ENCODE data around the gene ZNF296.

- TF ChIP-seq, protein P1, sequence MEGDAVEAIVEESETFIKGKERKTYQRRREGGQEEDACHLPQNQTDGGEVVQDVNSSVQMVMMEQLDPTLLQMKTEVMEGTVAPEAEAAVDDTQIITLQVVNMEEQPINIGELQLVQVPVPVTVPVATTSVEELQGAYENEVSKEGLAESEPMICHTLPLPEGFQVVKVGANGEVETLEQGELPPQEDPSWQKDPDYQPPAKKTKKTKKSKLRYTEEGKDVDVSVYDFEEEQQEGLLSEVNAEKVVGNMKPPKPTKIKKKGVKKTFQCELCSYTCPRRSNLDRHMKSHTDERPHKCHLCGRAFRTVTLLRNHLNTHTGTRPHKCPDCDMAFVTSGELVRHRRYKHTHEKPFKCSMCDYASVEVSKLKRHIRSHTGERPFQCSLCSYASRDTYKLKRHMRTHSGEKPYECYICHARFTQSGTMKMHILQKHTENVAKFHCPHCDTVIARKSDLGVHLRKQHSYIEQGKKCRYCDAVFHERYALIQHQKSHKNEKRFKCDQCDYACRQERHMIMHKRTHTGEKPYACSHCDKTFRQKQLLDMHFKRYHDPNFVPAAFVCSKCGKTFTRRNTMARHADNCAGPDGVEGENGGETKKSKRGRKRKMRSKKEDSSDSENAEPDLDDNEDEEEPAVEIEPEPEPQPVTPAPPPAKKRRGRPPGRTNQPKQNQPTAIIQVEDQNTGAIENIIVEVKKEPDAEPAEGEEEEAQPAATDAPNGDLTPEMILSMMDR (IDR thresholded peaks at IDR 0.05), result no peak
- TF ChIP-seq POLR2A (IDR thresholded peaks at IDR 0.05) (no peak), POLR2AphosphoS5 (IDR thresholded peaks at IDR 0.05) (no peak)
Measured at GRCh38 chr19:45071969-45072790, 4.1 kb downstream of the ZNF296 start.

Measured in prostate gland (tissue), 2 donors.